Measurements from ENCODE around the gene ZNF862.

ZNF862 gene

DNA sequence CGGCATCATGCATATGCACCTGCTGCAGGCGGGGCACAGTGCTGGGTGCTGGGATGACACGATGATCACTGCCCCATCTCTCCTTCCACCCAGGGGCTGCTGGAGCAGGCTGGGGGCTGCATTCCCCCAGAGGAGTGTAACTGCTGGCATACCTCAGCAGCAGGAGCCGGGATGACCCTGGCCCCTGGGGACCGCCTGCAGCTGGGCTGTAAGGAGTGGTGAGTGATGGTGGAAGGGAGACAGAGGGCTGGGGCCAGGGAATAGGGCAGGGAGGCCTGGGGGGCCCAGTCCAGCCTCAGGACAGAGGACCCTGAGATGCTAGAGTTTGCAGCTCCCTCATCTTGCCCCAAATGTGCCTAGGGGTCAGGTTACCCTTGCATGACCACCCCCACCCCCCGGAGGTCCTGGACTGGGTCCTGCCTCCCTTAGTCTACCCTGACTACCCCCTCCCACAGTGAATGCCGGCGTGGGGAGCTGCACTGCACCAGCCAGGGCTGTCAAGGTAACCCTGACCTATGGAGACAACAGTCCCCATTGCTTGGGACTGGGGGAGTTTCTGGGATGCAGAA lies 14.5 kb upstream of the ZNF862 start:
- no peak overlapping the region for H3K4me3 ChIP-seq (ENCODE audit: low read depth, low read length)
- TF ChIP-seq, protein P1, sequence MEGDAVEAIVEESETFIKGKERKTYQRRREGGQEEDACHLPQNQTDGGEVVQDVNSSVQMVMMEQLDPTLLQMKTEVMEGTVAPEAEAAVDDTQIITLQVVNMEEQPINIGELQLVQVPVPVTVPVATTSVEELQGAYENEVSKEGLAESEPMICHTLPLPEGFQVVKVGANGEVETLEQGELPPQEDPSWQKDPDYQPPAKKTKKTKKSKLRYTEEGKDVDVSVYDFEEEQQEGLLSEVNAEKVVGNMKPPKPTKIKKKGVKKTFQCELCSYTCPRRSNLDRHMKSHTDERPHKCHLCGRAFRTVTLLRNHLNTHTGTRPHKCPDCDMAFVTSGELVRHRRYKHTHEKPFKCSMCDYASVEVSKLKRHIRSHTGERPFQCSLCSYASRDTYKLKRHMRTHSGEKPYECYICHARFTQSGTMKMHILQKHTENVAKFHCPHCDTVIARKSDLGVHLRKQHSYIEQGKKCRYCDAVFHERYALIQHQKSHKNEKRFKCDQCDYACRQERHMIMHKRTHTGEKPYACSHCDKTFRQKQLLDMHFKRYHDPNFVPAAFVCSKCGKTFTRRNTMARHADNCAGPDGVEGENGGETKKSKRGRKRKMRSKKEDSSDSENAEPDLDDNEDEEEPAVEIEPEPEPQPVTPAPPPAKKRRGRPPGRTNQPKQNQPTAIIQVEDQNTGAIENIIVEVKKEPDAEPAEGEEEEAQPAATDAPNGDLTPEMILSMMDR (IDR thresholded peaks at IDR 0.05; ENCODE audit: borderline replicate concordance, insufficient read depth, low read depth, low read length): no peak

DNA sequence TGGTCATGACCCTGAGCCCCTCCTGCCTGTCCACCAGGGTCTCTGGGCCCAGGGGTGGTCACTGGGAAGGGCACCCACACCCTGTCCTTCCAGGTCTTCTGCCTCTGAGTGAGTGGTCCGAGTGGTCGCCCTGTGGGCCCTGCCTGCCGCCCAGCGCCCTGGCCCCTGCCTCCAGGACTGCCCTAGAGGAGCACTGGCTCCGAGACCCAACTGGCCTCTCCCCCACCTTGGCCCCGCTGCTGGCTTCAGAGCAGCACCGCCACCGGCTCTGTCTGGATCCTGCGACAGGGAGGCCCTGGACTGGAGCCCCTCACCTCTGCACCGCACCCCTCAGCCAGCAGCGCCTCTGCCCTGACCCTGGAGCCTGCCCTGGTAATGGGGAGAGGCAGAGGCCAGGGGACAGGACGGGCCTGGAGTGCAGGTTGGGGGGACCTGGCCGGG lies 13.9 kb upstream of the ZNF862 start:
- no peak overlapping the region for H3K4me3 ChIP-seq (ENCODE audit: low read depth, low read length)
- TF ChIP-seq, protein P1 (IDR thresholded peaks at IDR 0.05; ENCODE audit: borderline replicate concordance, insufficient read depth, low read depth, low read length): no peak

DNA sequence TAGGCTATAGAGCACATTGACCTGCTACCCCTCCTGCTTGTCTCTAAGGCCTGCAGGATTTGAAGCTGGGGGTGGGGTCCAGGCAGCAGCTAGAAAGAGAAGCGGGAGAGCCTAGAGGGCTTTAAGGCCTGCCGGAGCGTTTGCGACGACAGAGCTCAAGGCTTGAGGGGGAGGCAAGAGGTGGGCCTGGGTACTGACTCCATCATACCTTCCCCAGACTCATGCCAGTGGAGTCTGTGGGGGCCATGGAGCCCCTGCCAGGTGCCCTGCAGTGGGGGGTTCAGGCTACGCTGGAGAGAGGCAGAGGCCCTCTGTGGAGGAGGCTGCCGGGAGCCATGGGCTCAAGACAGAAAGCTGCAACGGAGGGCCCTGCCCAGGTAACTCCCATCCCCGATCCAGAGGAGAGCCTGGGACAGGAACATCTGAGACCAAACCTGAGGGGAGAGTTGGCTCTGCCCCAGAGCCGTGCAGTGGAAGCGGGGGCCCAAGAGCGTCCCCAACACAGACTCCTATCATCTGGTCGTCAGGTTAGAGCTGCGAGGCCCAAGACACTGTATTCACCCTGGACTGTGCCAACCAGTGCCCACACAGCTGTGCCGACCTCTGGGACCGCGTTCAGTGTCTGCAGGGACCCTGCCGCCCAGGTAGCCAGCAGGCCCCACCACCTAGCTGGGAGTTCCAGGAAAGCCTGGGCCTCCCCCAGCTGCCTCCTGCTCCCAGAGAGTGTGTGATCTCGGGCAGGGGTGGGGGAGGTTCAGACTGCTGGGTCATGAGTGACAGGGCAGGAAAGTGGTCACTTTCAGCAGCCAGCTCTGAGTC lies 13.2 kb upstream of the ZNF862 start:
- TF ChIP-seq, protein P1 (IDR thresholded peaks at IDR 0.05; ENCODE audit: borderline replicate concordance, insufficient read depth, low read depth, low read length): no peak

DNA sequence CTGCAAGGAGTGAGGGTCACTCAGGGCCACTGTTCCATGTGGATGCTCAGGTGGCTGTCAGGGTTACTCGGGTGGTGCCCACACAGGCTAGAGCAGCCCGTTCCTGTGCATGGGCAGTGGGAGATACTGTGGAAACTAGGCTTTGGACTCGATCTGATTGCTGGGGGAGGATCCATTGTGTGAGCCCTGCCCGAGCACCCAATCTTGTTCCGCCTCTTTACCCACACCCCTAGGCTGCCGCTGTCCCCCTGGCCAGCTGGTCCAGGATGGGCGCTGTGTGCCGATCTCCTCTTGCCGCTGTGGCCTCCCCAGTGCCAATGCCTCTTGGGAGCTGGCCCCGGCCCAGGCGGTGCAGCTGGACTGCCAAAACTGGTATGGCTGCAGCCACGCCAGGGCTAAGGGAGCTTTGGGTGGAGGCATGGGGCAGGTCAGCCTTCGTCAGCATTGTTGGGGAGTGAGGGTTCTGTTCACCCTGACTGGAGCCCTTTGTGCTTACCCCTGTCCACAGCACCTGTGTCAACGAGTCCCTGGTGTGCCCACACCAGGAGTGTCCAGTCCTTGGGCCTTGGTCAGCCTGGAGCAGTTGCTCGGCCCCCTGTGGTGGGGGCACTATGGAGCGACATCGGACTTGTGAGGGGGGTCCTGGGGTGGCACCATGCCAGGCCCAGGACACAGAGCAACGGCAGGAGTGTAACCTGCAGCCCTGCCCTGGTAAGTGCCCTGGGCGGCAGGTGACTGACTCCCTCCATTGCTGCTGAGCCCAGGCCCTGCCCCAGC lies 12.4 kb upstream of the ZNF862 start:
- H3K4me3 ChIP-seq (ENCODE audit: low read depth, low read length): no peak overlapping the region
- TF ChIP-seq, protein P1 (IDR thresholded peaks at IDR 0.05; ENCODE audit: borderline replicate concordance, insufficient read depth, low read depth, low read length): no peak

More for the DNA sequence above, 13.2 kb upstream of the ZNF862 start:
- H3K4me3 ChIP-seq (ENCODE audit: low read depth, low read length): no peak overlapping the region

DNA sequence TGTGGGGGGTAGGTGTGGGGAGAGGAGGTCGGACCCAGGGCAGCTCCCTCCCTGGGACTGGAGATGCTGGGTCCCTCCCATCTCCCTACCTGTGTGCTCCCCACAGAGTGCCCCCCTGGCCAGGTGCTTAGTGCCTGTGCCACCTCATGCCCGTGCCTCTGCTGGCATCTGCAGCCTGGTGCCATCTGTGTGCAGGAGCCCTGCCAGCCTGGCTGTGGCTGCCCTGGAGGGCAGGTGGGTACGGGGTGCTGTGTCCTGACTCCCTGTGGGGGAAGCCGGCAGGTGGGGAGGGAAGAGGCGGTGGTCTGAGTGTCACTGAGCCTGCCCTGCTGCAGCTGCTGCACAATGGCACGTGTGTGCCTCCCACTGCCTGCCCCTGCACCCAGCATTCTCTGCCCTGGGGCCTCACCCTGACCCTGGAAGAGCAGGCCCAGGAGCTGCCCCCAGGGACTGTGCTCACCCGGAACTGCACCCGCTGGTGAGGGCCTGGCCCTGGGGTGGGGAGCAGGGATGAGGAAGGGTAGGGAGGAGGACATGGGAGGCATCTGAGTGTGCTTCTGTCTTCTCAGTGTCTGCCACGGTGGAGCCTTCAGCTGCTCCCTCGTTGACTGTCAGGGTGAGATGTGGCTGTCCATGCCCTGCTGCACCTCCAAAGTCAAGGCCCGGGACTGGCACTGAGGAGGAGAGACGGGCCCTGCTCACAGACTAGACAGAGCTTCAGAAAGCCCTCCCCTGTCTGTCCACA lies 11.7 kb upstream of the ZNF862 start:
- H3K4me3 ChIP-seq (ENCODE audit: low read depth, low read length): no peak overlapping the region
- TF ChIP-seq, protein P1 (IDR thresholded peaks at IDR 0.05; ENCODE audit: borderline replicate concordance, insufficient read depth, low read depth, low read length): no peak

DNA sequence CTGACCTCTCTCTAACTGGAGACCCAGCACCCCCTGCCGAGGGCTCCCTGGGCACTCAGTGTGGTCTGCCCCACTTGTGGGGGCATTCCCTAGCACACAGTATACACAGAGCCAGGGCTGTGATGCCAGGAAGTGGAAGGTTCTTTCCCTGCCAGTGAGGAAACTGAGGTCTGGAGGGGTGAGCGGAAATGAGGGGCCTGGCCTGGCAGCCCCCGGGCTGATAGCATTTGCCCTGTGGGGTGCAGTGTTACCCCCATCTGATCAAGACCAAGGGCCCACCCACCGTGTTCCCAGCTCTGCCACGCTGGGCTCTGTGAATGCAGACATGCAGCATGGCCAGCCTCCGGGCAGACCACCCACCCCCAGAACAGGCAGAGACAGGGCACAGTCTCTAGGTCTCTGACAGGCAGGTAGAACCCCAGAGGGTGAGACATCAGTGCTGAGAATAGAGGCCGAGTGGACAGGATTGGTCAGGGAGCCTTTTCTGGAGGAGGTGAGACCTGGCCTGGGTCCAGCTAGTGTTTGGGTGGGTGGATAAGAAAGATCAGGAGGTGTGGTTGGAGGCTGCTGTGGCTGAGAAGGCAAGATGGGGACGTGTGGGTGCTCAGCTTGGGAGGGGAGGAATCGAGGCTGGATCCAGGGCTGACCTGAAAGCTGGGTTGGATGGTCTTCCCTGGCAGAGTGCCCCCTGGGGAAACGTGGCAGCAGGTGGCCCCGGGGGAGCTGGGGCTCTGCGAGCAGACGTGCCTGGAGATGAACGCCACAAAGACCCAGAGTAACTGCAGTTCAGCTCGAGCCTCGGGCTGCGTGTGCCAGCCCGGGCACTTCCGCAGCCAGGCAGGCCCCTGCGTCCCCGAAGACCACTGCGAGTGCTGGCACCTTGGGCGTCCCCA lies 10.8 kb upstream of the ZNF862 start:
- TF ChIP-seq, protein P1 (IDR thresholded peaks at IDR 0.05; ENCODE audit: borderline replicate concordance, insufficient read depth, low read depth, low read length): no peak
- H3K4me3 ChIP-seq (ENCODE audit: low read depth, low read length): no peak overlapping the region

Measured in GM12875 (cell line).